ENCODE results near the gene DAGLA. TPM values are rescaled to one million over a fixed set of nuclear protein-coding genes. Genes with fewer than 3 reads are reported as not detected.

Gene DAGLA
- total and polyA plus RNA-seq, 2 experiments from 2014 or later = 7.4 to 8.9 TPM

DNA sequence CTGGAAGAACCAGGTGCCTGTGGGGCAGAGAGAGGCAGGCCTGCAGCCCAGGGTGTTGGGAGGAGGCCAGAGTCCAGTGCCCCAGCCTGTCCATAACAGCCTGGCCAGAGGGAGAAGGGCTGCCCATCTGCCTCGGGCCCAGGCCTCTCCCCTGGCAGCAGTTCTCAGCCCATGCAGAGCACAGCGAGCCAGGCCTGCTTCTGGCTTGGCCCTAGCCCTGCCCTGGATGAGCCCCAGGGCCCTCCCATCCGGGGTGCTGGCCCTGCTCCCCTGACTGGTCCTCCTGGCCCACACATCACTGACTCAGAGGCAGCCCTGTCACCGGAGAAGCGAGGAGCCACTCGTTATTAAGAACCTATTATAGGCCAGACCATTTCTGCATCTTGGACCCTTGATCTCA lies 52.5 kb downstream of the DAGLA start:
- Histone ChIP-seq H3K4me3 (no peak overlapping the region), H3K4me1 (ENCODE audit: insufficient read depth) (no peaks in the 10 kb centered on the region), H3K36me3 (replicated peaks; ENCODE audit: insufficient read depth, low read depth) (no peaks in the 10 kb centered on the region), H3K27me3 (no peaks in the 10 kb centered on the region), H4K20me1 (ENCODE audit: insufficient read depth, poor library complexity, severe bottlenecking) (no peaks in the 10 kb centered on the region), H2AFZ (no peak overlapping the region), H3K79me2 (no peaks in the 10 kb centered on the region), H3K4me2 (no peak overlapping the region), H3K9me3 (ENCODE audit: low read depth) (no peaks in the 10 kb centered on the region), H3K9me2 (replicated peaks; ENCODE audit: insufficient read depth) (no peaks in the 10 kb centered on the region), H3K27ac (no peak overlapping the region)
- TF ChIP-seq, protein P1, sequence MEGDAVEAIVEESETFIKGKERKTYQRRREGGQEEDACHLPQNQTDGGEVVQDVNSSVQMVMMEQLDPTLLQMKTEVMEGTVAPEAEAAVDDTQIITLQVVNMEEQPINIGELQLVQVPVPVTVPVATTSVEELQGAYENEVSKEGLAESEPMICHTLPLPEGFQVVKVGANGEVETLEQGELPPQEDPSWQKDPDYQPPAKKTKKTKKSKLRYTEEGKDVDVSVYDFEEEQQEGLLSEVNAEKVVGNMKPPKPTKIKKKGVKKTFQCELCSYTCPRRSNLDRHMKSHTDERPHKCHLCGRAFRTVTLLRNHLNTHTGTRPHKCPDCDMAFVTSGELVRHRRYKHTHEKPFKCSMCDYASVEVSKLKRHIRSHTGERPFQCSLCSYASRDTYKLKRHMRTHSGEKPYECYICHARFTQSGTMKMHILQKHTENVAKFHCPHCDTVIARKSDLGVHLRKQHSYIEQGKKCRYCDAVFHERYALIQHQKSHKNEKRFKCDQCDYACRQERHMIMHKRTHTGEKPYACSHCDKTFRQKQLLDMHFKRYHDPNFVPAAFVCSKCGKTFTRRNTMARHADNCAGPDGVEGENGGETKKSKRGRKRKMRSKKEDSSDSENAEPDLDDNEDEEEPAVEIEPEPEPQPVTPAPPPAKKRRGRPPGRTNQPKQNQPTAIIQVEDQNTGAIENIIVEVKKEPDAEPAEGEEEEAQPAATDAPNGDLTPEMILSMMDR (IDR thresholded peaks at IDR 0.05; ENCODE audit: poor library complexity) = no peak
- no peak for TF ChIP-seq EZH2 (IDR thresholded peaks at IDR 0.05; ENCODE audit: borderline replicate concordance)
- TF ChIP-seq EZH2phosphoT487 (IDR thresholded peaks at IDR 0.05; ENCODE audit: low read depth, severe bottlenecking, unreplicated experiment) = no peak
- WGBS (ENCODE audit: low lambda C conversion rate, missing lambda C conversion rate) = 82% methylated on average over 6 of the region's 6 CpGs
- DNase-seq (ENCODE audit: low spot score) = no peak

DNA sequence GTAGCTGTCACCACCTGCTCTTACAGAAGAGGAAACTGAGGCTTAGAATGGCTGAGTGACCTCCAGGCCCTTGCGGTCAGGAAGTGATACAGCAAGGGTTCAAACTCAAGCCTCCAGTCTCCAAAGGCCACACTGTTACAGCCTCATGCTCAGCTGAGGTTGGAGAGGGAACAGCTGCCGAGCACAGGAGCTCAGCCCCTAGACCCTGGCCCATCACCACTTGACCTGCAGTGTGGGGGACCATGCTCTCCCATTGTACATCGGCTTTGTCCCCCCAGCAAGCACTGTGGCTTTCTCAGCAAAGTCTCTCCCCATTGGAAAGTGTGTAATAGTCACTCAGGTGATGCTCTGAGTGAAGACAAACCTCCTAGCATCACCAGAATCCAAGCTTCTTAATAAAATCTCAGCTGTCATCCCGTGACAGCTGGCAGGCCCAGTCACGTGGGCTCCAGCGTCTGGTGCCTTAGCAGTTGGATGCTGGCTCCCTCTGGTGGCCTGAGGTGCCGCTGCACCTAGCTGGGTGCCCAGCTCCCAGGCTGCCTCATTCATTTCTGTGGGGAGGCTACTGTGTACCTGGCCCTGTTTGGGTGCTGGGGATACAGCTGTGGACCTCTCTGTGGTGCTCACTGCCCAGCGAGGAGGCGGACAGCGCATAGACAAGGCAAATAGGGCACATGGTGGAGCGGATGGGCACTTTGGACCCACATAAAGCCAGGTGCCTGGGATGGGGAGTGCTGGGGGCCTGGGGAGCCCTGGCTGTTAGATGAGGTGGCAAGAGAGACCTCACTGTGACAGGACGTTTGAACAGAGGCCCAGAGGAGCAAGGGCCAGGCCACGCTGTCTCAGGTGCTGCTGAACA lies 53.2 kb downstream of the DAGLA start:
- Histone ChIP-seq H3K27ac (no peak overlapping the region), H3K9me3 (ENCODE audit: low read depth) (no peaks in the 10 kb centered on the region), H3K4me2 (no peak overlapping the region)

DNA sequence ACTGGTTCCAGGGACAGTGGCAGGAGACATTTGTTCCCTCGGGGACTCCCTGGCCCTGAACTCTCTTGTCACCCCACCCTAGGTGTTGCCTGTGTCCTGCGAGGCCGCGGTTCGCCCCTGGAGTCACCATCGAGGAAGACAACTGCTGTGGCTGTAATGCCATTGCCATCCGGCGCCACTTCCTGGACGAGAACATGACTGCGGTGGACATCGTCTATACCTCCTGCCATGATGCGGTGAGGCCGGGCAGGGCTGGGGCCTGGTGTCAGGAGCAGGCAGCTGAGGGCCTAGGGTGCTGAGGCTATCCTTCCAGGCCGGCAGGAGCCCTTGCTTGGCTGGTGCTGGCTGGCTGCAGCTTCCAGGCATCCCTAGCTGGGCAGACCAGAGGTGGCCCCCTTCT lies 54.6 kb downstream of the DAGLA start:
- TF ChIP-seq EZH2 (IDR thresholded peaks at IDR 0.05; ENCODE audit: borderline replicate concordance) = no peak
- TF ChIP-seq, protein P1 (IDR thresholded peaks at IDR 0.05; ENCODE audit: poor library complexity) = no peak
- Histone ChIP-seq H3K79me2 (no peaks in the 10 kb centered on the region), H3K36me3 (replicated peaks; ENCODE audit: insufficient read depth, low read depth) (no peaks in the 10 kb centered on the region), H3K4me3 (no peak overlapping the region), H3K4me1 (ENCODE audit: insufficient read depth) (no peaks in the 10 kb centered on the region), H4K20me1 (ENCODE audit: insufficient read depth, poor library complexity, severe bottlenecking) (no peaks in the 10 kb centered on the region), H3K9me3 (ENCODE audit: low read depth) (no peaks in the 10 kb centered on the region), H3K27me3 (no peaks in the 10 kb centered on the region), H3K9me2 (replicated peaks; ENCODE audit: insufficient read depth) (no peaks in the 10 kb centered on the region), H3K27ac (no peak overlapping the region), H2AFZ (no peak overlapping the region), H3K4me2 (no peak overlapping the region)
- 98% methylated on average over 14 of the region's 14 CpGs for WGBS (ENCODE audit: low lambda C conversion rate, missing lambda C conversion rate)
- DNase-seq (ENCODE audit: low spot score) = no peak

More for the DNA sequence above, 53.2 kb downstream of the DAGLA start:
- Histone ChIP-seq H3K36me3 (replicated peaks; ENCODE audit: insufficient read depth, low read depth) (no peaks in the 10 kb centered on the region), H3K4me1 (ENCODE audit: insufficient read depth) (no peaks in the 10 kb centered on the region), H3K9me2 (replicated peaks; ENCODE audit: insufficient read depth) (no peaks in the 10 kb centered on the region), H4K20me1 (ENCODE audit: insufficient read depth, poor library complexity, severe bottlenecking) (no peaks in the 10 kb centered on the region), H3K79me2 (no peaks in the 10 kb centered on the region), H3K4me3 (no peak overlapping the region), H2AFZ (no peak overlapping the region), H3K27me3 (no peaks in the 10 kb centered on the region)
- TF ChIP-seq, protein P1 (IDR thresholded peaks at IDR 0.05; ENCODE audit: poor library complexity) = peak; percentile 99
- no peak for TF ChIP-seq EZH2 (IDR thresholded peaks at IDR 0.05; ENCODE audit: borderline replicate concordance)
- DNase-seq (ENCODE audit: low spot score) = peak; percentile 96
- WGBS (ENCODE audit: low lambda C conversion rate, missing lambda C conversion rate) = 31% methylated on average over 13 of the region's 13 CpGs

All from hepatocyte (in vitro differentiated cells).